Jurkat, Clone E6-1 (cell line): ENCODE data around the gene SULT1A2.
"Not testable (repeated sequence)": the region's sequence is repeated elsewhere in the genome, so short reads cannot be mapped to it uniquely, and the experiment has no call there.

ENCODE experiments used
- DNase-seq: peaks from one replicate; pipeline ENCODE4 v3.0.0-alpha.2; 2011; ENCODE audit warnings: low read depth, low spot score
- H3K4me3 ChIP-seq: 2 replicates; pipeline ENCODE4 v1.5.1; 2011; ENCODE audit warnings: mild to moderate bottlenecking, low read length, control low read depth, moderate library complexity

SULT1A2 gene

GRCh38 chr16:28567292-28567691 lies 29.6 kb downstream of the SULT1A2 start:
- no peak overlapping the region for H3K4me3 ChIP-seq
- no peak for DNase-seq

DNA sequence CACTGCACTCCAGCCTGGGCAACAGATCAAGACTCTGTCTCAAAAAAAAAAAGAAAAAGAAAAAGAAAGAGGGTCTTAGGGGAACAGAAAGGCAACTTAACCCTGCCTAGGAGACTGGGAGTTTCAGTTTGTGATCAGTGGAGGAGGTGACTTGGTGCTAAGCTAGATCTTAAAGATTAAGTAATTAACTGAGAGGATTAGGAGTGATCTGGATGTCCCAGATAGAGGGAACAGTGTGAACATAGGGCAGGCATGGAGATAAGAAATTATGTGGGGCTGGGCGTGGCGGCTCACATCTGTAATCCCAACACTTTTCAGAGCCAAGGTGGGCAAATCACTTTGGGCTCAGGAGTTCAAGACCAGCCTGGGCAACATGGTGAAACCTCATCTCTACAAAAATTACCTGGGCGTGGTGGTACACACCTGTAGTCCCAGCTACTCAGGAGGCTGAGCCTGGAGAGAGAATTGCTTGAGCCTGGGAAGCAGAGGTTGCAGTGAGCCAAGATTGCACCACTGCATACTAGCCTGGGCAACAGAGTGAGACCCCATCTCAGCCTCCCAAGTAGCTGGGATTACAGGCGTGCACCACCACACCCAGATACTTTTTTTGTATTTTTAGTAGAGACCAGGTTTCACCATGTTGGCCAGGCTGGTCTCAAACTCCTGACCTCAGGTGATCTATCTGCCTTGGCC lies 30.5 kb downstream of the SULT1A2 start:
- DNase-seq, H3K4me3 ChIP-seq: not testable (repeated sequence)

- DNase-seq = no peak
- no peak overlapping the region for H3K4me3 ChIP-seq
Measured at GRCh38 chr16:28563218-28563617, 33.6 kb downstream of the SULT1A2 start.

DNA sequence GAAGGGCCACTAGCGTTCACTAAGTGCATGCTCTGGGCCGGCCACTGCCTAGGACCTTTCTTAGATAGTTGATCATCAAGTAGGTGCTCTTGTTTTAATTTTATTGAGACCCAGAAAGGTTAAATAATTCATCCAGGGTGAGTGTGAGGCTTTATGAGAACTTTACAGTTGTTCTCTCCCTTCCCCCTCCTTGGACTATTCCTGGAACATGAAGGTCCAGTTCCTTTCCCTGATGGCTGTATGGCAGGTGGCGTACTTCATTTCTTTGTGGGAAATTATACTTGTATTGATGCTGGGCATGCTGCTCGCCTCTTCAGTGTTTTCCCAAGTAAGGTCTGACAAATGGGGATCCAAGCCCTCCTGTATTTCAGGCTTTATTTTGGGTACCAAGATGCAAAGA lies 34.7 kb downstream of the SULT1A2 start:
- H3K4me3 ChIP-seq = no peak overlapping the region
- DNase-seq = no peak

GRCh38 chr16:28561557-28562187 lies 35.2 kb downstream of the SULT1A2 start:
- DNase-seq = no peak
- no peak overlapping the region for H3K4me3 ChIP-seq

DNA sequence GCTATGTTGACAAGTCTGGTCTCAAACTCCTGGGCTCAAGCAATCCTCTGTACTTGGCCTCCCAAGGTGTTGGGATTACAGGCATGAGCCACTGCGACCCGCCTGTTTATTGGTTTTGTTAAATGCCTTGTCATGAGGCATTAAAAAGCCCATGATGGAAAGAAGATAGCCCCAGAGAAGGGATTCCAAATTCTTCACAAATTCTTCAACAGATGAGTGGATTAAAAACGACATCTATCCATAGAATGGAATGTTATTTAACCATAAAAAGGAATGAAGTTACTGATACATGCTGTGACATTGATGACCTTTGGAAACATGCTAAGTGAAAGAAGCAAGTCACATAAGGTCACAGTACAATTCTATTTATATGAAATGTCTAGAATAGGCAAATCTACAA lies 38.4 kb downstream of the SULT1A2 start:
- no peak for DNase-seq
- H3K4me3 ChIP-seq = no peak overlapping the region

DNA sequence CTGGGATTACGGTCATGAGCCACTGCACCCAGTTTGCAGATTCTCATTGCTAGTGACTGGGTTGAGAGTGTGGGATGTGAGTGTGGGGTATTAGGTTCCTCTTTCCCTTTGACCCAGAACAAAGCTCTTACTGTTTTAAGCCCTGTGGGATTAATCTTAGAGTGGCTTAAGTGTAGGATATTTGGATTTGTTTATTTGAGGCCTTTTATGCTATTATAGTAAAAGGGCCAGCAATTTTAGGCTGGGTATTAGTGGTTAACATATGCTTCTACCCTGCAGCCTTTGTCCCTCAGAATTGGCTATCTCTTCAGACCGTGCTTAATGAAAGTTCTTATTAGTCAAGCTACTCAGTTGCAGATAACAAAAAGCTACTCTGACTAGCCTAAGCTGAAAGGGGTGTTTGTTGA lies 39.9 kb downstream of the SULT1A2 start:
- DNase-seq = no peak

DNA sequence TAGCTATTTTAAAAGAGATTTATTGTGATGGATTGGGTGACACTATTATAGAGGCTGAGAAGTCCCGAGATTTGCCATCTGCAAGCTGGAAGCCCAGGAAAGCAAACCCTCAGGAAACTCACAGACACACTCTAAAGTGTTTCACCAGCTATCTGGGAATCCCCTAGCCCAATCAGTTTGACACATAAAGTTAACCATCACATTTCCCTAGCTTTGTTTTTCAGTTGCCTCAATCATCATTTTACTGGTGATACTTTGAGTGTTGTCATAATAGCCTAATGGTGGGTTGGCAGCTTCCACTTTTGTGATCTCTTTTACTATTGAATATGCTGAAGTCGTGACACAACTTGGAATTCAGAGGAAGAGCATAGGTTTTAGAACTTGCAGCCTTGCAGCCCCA lies 41.3 kb downstream of the SULT1A2 start:
- DNase-seq = no peak
- H3K4me3 ChIP-seq = no peak overlapping the region

More for the DNA sequence above, 39.9 kb downstream of the SULT1A2 start:
- no peak overlapping the region for H3K4me3 ChIP-seq

GRCh38 chr16:28554634-28555423 lies 42.0 kb downstream of the SULT1A2 start:
- peak overlapping the region; percentile 50 for H3K4me3 ChIP-seq
- DNase-seq = no peak

- DNase-seq = peak; percentile 92
Measured at GRCh38 chr16:28553776-28554633, 42.8 kb downstream of the SULT1A2 start, which contains the start of gene SGF29. Gene SGF29 (plus strand): TSS chr16:28553920. CDS start chr16:28581070, 27,150 bp downstream.

GRCh38 chr16:28549301-28549899 lies 47.5 kb downstream of the SULT1A2 start:
- H3K4me3 ChIP-seq = no peak overlapping the region
- DNase-seq = peak; percentile 30

More at GRCh38 chr16:28553776-28554633, 42.8 kb downstream of the SULT1A2 start, which contains the start of gene SGF29:
- peak within 1 kb of the TSS; percentile 72 for H3K4me3 ChIP-seq

GRCh38 chr16:28548306-28548802 lies 48.5 kb downstream of the SULT1A2 start:
- no peak for DNase-seq
- H3K4me3 ChIP-seq = no peak overlapping the region

GRCh38 chr16:28546626-28547025 lies 50.2 kb downstream of the SULT1A2 start:
- H3K4me3 ChIP-seq = no peak overlapping the region
- DNase-seq = no peak

DNA sequence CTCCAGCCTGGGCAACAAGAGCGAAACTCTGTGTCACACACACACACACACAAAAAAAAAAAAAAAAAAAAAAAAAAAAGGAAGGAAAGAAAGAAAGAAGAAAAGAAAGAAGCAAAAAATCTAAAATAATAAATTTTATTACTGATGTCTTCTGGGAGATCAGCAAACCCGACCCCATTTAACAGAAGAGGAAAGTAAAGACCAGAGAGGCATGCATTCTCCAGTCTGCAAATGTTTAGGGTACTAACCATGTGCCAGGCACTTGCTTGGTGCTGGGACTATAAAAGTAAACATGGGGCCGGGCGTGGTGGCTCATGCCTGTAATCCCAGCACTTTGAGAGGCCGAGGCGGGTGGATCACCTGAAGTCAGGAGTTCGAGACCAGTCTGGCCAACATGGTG lies 50.9 kb downstream of the SULT1A2 start:
- not testable (repeated sequence) for H3K4me3 ChIP-seq, DNase-seq

DNA sequence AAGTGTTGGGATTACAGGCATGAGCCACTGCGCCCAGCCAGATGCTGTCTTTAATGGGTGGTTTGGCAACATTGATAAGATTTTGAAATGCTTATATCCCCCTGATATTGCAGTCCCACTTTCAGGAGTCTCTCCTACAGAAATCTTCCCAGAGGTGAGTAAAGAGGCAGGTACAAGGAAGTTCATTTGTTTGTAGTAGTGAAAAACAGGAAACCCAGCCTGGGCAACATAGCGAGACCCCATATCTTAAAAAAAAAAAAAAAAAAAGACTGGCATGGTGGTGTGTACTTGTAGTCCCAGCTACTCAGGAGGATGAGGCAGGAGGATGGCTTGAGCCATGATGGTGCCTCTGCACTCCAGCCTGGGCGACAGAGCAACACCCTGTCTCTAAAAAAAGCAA lies 51.9 kb downstream of the SULT1A2 start:
- no peak for DNase-seq
- no peak overlapping the region for H3K4me3 ChIP-seq

- H3K4me3 ChIP-seq = no peak overlapping the region
- no peak for DNase-seq
Measured at GRCh38 chr16:28543072-28543471, 53.8 kb downstream of the SULT1A2 start.

DNA sequence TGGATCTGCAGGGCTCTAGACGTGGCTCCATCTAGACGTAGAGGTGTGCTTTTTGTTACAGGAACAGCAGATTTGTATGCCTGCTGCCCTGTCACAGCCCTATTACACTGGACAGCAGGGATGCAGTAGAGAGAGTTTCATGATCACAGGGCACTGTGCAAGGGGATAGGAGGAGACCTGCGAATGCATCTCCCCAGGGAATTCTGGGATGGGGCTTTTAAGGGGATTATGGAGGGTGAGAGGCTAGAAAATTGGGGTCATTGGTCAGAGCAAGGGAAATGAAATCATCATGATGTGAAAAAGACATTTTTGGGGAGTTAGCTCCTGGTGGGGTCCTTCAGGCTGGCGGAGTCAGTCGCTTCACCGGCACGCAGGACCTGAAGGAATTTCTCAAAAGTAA lies 54.2 kb downstream of the SULT1A2 start:
- no peak overlapping the region for H3K4me3 ChIP-seq

More for the DNA sequence above, 54.2 kb downstream of the SULT1A2 start:
- DNase-seq = no peak
